ENCODE data around the gene EGR1. TPM values are rescaled to one million over a fixed set of nuclear protein-coding genes. Genes with fewer than 3 reads are reported as not detected.

EGR1 gene
- total RNA-seq, 1 experiment from 2014 or later, result 83.3 TPM

- Mint-ChIP-seq H3K27me3 (ENCODE audit: low read depth) (peaks cover 2% of the 10 kb centered on the region; the same call in 1 of the 2 replicates), H3K9me3 (no peaks in the 10 kb centered on the region; a peak in 1 of 5 replicates), H3K36me3 (ENCODE audit: insufficient read depth in 1 of 3, low read depth in 3 of 3) (peaks cover 0 to 19% (median 11%) of the 10 kb centered on the region in 3 experiments; a peak in 5 of 7 replicates), H3K4me1 (peaks cover 23 to 25% of the 10 kb centered on the region in 2 experiments), H3K27ac (no peak overlapping the region; a peak in 1 of 7 replicates), H3K4me3 (no peak overlapping the region)
- H3T11ph ChIP-seq (ENCODE audit: low read length), result no peak overlapping the region
- no CpG with 5 or more reads among the region's 22 CpGs for WGBS (ENCODE audit: extremely low coverage, insufficient read length, low lambda C conversion rate)
- H3K79me1 ChIP-seq (ENCODE audit: insufficient read depth, low read depth, low read length, poor library complexity, severe bottlenecking), result no peaks in the 10 kb centered on the region
- H2BK120ac ChIP-seq (ENCODE audit: low read depth, low read length, poor library complexity, severe bottlenecking), result no peak overlapping the region
- H4K8ac ChIP-seq (replicated peaks; ENCODE audit: insufficient read length, low read depth, low read length), result no peak overlapping the region
- no peak overlapping the region for H4K5ac ChIP-seq (ENCODE audit: insufficient read length, low read depth, low read length)
- no peak for TF ChIP-seq CTCF (conservative IDR thresholded peaks at IDR 0.05)
- no peak overlapping the region for H2AK5ac ChIP-seq (ENCODE audit: insufficient read length, low read length)
- H4K91ac ChIP-seq (ENCODE audit: insufficient read length, low read depth, low read length), result no peak overlapping the region
- no peak overlapping the region for H2BK12ac ChIP-seq (ENCODE audit: insufficient read length, low read depth, low read length)
- H3K56ac ChIP-seq (ENCODE audit: insufficient read length, low read depth, low read length), result no peak overlapping the region
- H4K20me1 ChIP-seq (ENCODE audit: control insufficient read depth, insufficient read depth, insufficient read length), result no peaks in the 10 kb centered on the region
- no peak overlapping the region for H2BK15ac ChIP-seq (ENCODE audit: low read depth, low read length)
- H3K9me3 ChIP-seq (ENCODE audit: control insufficient read depth, low read depth, low read length), result no peaks in the 10 kb centered on the region
- H3K4me2 ChIP-seq (ENCODE audit: insufficient read depth, insufficient read length, low read length), result no peak overlapping the region
- H3K23me2 ChIP-seq (ENCODE audit: insufficient read length, low read depth, low read length, poor library complexity, severe bottlenecking), result no peaks in the 10 kb centered on the region
- no peak overlapping the region for H3K14ac ChIP-seq (ENCODE audit: insufficient read depth, low read length)
- no peak overlapping the region for H3K23ac ChIP-seq (ENCODE audit: insufficient read length, low read depth, low read length)
- no peak overlapping the region for H2AFZ ChIP-seq (ENCODE audit: low read length)
- no peak overlapping the region for H3K18ac ChIP-seq (ENCODE audit: insufficient read length, low read depth, low read length)
- no peak for DNase-seq
- no peak overlapping the region for H3K4ac ChIP-seq (ENCODE audit: low read depth, low read length)
- no peaks in the 10 kb centered on the region for H3K79me2 ChIP-seq (ENCODE audit: insufficient read depth, low read length)
- no peak overlapping the region for H2BK20ac ChIP-seq (ENCODE audit: low read depth, low read length, poor library complexity, severe bottlenecking)
- no peak overlapping the region for H2BK5ac ChIP-seq (ENCODE audit: insufficient read length, low read length)
- no peak overlapping the region for H3K27ac ChIP-seq (ENCODE audit: insufficient read length, low read depth, low read length)
- H3K27me3 ChIP-seq (ENCODE audit: insufficient read depth, low read length), result no peaks in the 10 kb centered on the region
- H3K9ac ChIP-seq (ENCODE audit: extremely low read depth, insufficient read length, low read length), result no peak overlapping the region
- peaks cover 4% of the 10 kb centered on the region for H3K4me1 ChIP-seq (ENCODE audit: insufficient read depth, low read length)
Measured at GRCh38 chr5:138444774-138445546, 20.3 kb upstream of the EGR1 start.
